Measurements from ENCODE around the gene NBDY.

DNA sequence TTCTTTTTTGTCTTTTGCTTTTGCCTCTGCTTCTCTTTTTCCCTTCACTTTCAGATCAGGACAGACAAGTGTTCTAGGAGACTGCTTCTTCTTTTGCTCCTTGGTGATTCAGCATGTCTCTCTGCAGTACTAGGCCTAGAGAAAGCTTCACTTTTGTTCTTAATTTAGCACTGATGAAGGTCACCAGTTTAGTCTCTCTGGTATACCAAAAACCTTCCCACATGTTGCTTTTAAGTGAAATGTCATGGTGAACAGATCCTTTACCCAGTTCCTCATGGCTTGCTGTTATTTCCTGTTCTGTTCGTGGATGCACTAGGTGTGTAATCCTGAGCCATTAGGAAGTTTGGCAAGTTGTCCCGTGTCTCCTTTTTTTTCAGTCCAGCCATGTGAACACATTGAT is 53.3 kb downstream of the NBDY start:
- TF ChIP-seq L3MBTL2 (conservative IDR thresholded peaks at IDR 0.05): no peak
- TF ChIP-seq ELF4 (IDR thresholded peaks at IDR 0.05): no peak
- no peak for TF ChIP-seq LEF1 (IDR thresholded peaks at IDR 0.05; ENCODE audit: borderline replicate concordance)
- no peak for TF ChIP-seq CTBP1 (IDR thresholded peaks at IDR 0.05; ENCODE audit: borderline replicate concordance)
- no peak for TF ChIP-seq FOXA1 (IDR thresholded peaks at IDR 0.05)
- TF ChIP-seq BHLHE40 (IDR thresholded peaks at IDR 0.05; ENCODE audit: borderline replicate concordance): no peak
- no peak for TF ChIP-seq NFRKB (IDR thresholded peaks at IDR 0.05)
- no peak for TF ChIP-seq SUZ12 (IDR thresholded peaks at IDR 0.05)

Data from HEK293T (cell line).